ENCODE data around the gene KRTAP12-2.
"Not testable (repeated sequence)": the region's sequence is repeated elsewhere in the genome, so short reads cannot be mapped to it uniquely, and the experiment has no call there.

Gene KRTAP12-2

DNA sequence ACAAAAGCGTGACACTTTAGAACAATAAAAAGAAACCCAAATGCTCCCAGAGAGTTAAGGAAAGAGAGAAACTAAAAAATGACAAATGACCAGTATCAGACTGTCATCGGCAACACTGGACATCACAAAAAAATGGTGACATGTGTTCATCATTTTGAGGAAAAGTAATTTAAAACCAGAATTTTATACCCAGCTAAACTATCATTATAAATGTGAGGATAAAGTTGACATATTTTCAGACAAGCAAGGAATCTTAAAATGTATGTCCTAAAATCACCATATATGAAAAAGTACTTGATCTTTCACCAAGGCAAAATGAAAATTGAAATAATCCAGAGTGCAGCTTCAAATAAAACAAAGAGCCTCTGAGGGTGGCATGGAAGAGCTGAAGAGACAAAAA, 21.8 kb downstream of the KRTAP12-2 start:
- Histone ChIP-seq H3K36me3 (replicated peaks) (no peaks in the 10 kb centered on the region), H3K4me1 (no peaks in the 10 kb centered on the region), H3K9me3 (no peaks in the 10 kb centered on the region), H3K27me3 (ENCODE audit: low read depth) (no peaks in the 10 kb centered on the region), H3K4me3 (no peak overlapping the region)
- in situ Hi-C loops (cut with MboI; ENCODE audit: low sequenced_read_pairs): loop anchor here (10.0 kb wide), 1 partner anchor 60 kb away; no protein-coding TSS in a partner anchor
- no peak for DNase-seq (ENCODE audit: low spot score in 2 of 2)

DNA sequence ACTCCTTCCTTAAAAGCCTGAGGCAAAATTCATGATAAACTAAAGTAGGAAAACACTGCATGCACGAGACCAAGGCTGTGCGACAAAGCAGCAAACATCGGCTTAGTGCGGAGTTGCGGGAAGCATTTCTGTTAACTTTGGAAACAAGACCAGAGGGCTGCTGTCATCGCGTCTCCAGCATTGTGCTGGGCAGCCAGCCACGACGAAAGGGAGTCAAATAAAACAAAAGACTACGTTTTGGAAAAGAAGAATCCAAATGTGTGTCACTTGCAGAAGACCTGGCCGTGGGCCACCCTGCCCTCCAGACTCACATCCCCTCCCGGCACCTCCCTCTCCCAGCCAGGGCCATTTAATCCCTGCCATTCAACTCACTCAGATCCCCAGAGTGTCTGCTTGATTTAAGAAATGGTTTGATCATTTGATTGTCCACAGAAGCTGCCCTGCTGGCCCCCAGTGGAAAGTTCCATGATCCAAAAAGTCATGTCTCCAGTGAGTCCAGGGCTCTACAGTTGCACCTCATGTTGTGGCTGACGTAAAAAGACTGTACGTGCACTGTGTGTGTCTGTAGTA, 22.9 kb downstream of the KRTAP12-2 start:
- no peak for DNase-seq (ENCODE audit: low spot score in 2 of 2)
- H3K36me3 ChIP-seq (replicated peaks): no peaks in the 10 kb centered on the region
- H3K9me3 ChIP-seq: no peaks in the 10 kb centered on the region
- H3K27me3 ChIP-seq (ENCODE audit: low read depth): no peaks in the 10 kb centered on the region
- H3K4me1 ChIP-seq: no peaks in the 10 kb centered on the region
- in situ Hi-C loops (cut with MboI; ENCODE audit: low sequenced_read_pairs): loop anchor here (10.0 kb wide), 1 partner anchor 61 kb away; no protein-coding TSS in a partner anchor
- no peak overlapping the region for H3K4me3 ChIP-seq

GRCh38 chr21:44640761-44641160, 26.0 kb downstream of the KRTAP12-2 start:
- Histone ChIP-seq H3K4me1 (no peaks in the 10 kb centered on the region), H3K36me3 (replicated peaks) (no peaks in the 10 kb centered on the region), H3K9me3 (no peaks in the 10 kb centered on the region), H3K4me3 (no peak overlapping the region), H3K27me3 (ENCODE audit: low read depth) (no peaks in the 10 kb centered on the region)
- no peak for DNase-seq (ENCODE audit: low spot score in 2 of 2)
- in situ Hi-C loops (cut with MboI; ENCODE audit: low sequenced_read_pairs): loop anchor here (10.0 kb wide), 1 partner anchor 64 kb away; no protein-coding TSS in a partner anchor

- H3K27me3 ChIP-seq (ENCODE audit: low read depth): no peaks in the 10 kb centered on the region
- no peaks in the 10 kb centered on the region for H3K4me1 ChIP-seq
- no peak for DNase-seq (ENCODE audit: low spot score in 2 of 2)
- in situ Hi-C loops (cut with MboI; ENCODE audit: low sequenced_read_pairs): no loop called here
- H3K36me3 ChIP-seq (replicated peaks): no peaks in the 10 kb centered on the region
- no peak overlapping the region for H3K4me3 ChIP-seq
- no peaks in the 10 kb centered on the region for H3K9me3 ChIP-seq
Observed at GRCh38 chr21:44639331-44639655, 27.4 kb downstream of the KRTAP12-2 start.

- H3K36me3 ChIP-seq (replicated peaks); H3K4me1 ChIP-seq; H3K4me3 ChIP-seq; H3K9me3 ChIP-seq; DNase-seq (ENCODE audit: low spot score in 2 of 2); H3K27me3 ChIP-seq (ENCODE audit: low read depth); in situ Hi-C loops (cut with MboI; ENCODE audit: low sequenced_read_pairs): not testable (repeated sequence)
Observed at GRCh38 chr21:44638506-44639330, 28.0 kb downstream of the KRTAP12-2 start.

DNA sequence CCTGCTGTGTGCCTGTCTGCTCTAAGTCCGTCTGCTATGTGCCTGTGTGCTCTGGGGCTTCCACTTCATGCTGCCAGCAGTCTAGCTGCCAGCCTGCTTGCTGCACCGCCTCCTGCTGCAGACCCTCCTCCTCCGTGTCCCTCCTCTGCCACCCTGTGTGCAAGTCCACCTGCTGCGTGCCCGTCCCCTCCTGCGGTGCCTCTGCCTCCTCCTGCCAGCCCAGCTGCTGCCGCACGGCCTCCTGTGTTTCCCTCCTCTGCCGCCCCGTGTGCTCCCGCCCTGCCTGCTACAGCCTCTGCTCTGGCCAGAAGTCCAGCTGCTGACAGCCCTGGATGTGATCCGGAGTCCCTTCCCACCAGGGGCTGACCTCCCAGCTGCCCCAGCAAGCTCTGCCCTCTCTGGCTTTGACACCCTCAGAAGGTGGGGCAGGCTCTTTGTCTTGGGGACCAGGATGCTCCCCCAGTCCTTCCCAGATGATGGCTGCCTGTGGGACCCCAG, 28.8 kb downstream of the KRTAP12-2 start:
- in situ Hi-C loops (cut with MboI; ENCODE audit: low sequenced_read_pairs); H3K4me3 ChIP-seq; H3K36me3 ChIP-seq (replicated peaks); H3K9me3 ChIP-seq; H3K4me1 ChIP-seq; H3K27me3 ChIP-seq (ENCODE audit: low read depth); DNase-seq (ENCODE audit: low spot score in 2 of 2): not testable (repeated sequence)

- in situ Hi-C loops (cut with MboI; ENCODE audit: low sequenced_read_pairs): no loop called here
- Histone ChIP-seq H3K9me3 (no peaks in the 10 kb centered on the region), H3K36me3 (replicated peaks) (no peaks in the 10 kb centered on the region), H3K27me3 (ENCODE audit: low read depth) (no peaks in the 10 kb centered on the region), H3K4me3 (no peak within 1 kb of the TSS), H3K4me1 (no peaks in the 10 kb centered on the region)
- DNase-seq (ENCODE audit: low spot score in 2 of 2): no peak
Observed at GRCh38 chr21:44637018-44637850, 29.5 kb downstream of the KRTAP12-2 start, which contains the start of gene KRTAP10-10. TSS of gene KRTAP10-10 (plus strand) at chr21:44637356. CDS start at chr21:44637418, 62 bp downstream.

DNA sequence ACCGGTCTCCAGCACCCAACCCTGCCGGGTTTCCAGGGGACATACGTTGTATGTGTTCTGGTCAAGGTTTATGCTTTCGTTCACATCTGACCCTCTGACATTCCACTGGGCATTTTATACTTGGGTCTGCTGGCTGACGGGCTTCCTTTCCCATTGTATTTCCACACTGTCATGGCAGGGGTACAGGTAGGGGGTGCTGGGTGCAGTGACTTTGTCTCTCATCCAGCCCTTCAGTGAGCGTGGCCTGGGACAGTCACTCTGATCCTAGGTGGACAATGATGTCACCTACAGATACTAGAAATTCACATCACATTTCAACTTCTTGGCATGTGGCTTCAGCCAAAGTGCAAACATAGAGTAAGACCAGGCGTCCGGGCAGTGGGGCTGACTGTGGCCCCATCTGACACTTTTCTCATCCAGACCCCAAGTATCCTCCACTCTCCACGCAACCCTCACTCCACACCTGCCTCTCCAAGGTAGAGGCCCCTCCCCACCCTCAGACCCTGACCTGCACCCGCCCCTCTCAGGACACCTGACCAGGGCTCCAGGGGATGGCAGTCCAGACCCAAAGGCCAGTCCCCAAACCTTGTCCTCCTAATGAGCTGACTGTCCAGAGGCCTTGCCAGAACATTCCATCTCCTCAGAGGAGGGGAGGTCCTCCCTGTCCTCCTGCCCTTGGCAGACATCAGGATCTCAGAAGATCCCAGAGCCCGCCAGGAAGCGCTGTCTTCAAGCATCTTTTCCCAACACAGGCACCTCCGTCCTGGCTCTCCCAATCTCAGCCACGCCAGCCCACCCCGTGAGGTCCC, 30.3 kb downstream of the KRTAP12-2 start:
- H3K4me3 ChIP-seq: no peak overlapping the region
- H3K27me3 ChIP-seq (ENCODE audit: low read depth): no peaks in the 10 kb centered on the region
- in situ Hi-C loops (cut with MboI; ENCODE audit: low sequenced_read_pairs): no loop called here
- H3K36me3 ChIP-seq (replicated peaks): no peaks in the 10 kb centered on the region
- DNase-seq (ENCODE audit: low spot score in 2 of 2): no peak
- H3K4me1 ChIP-seq: no peaks in the 10 kb centered on the region
- no peaks in the 10 kb centered on the region for H3K9me3 ChIP-seq

DNA sequence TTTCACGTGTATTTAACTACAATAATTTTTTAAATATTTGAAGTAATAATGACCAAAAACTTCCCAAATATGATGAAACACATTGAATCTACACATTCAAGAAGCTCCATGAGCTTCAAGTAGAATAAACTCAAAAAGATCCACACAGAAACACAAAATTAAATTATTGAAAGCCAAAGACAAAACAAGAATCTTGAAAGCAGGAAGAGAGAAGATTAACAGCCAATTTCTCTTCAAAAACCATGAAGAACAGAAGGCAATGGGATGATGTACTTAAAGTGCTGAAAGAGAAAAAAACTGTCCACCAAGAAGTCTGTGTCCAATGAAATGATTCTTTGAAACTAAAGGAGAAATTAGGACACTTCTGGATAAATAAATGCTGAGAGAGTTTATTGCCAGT, 34.7 kb downstream of the KRTAP12-2 start:
- in situ Hi-C loops (cut with MboI; ENCODE audit: low sequenced_read_pairs): no loop called here
- H3K27me3 ChIP-seq (ENCODE audit: low read depth): no peaks in the 10 kb centered on the region

GRCh38 chr21:44630440-44630839, 36.3 kb downstream of the KRTAP12-2 start:
- Histone ChIP-seq H3K27me3 (ENCODE audit: low read depth) (no peaks in the 10 kb centered on the region), H3K4me3 (no peak overlapping the region), H3K9me3 (no peaks in the 10 kb centered on the region), H3K4me1 (no peaks in the 10 kb centered on the region), H3K36me3 (replicated peaks) (no peaks in the 10 kb centered on the region)
- no peak for DNase-seq (ENCODE audit: low spot score in 2 of 2)
- in situ Hi-C loops (cut with MboI; ENCODE audit: low sequenced_read_pairs): no loop called here

More for the DNA sequence above, 34.7 kb downstream of the KRTAP12-2 start:
- H3K4me3 ChIP-seq: no peak overlapping the region
- H3K36me3 ChIP-seq (replicated peaks): no peaks in the 10 kb centered on the region
- no peaks in the 10 kb centered on the region for H3K9me3 ChIP-seq
- no peaks in the 10 kb centered on the region for H3K4me1 ChIP-seq
- DNase-seq (ENCODE audit: low spot score in 2 of 2): no peak

- no peaks in the 10 kb centered on the region for H3K36me3 ChIP-seq (replicated peaks)
- in situ Hi-C loops (cut with MboI; ENCODE audit: low sequenced_read_pairs): no loop called here
- H3K27me3 ChIP-seq (ENCODE audit: low read depth): no peaks in the 10 kb centered on the region
- H3K4me3 ChIP-seq: no peak overlapping the region
- H3K9me3 ChIP-seq: no peaks in the 10 kb centered on the region; the same call in 1 of the 2 replicates
- DNase-seq (ENCODE audit: low spot score in 2 of 2): no peak
- H3K4me1 ChIP-seq: no peaks in the 10 kb centered on the region
Observed at GRCh38 chr21:44628707-44629391, 37.9 kb downstream of the KRTAP12-2 start.

GRCh38 chr21:44627831-44628233, 38.9 kb downstream of the KRTAP12-2 start:
- H3K9me3 ChIP-seq; H3K4me3 ChIP-seq; H3K4me1 ChIP-seq; H3K27me3 ChIP-seq (ENCODE audit: low read depth); in situ Hi-C loops (cut with MboI; ENCODE audit: low sequenced_read_pairs); DNase-seq (ENCODE audit: low spot score in 2 of 2); H3K36me3 ChIP-seq (replicated peaks): not testable (repeated sequence)

All from HAP-1 (cell line).